DND-41 (cell line): ENCODE results near the gene ETV4.

ENCODE experiments used
- ATAC-seq: fragments of 200-7000 bp; cut with Tn5 transposase; 3 replicates; pipeline ENCODE4 v1.9.1; 2021; ENCODE audit warnings: low read depth; ENCODE audit not compliant: insufficient read depth
- DNase-seq: peaks from one replicate; pipeline ENCODE4 v3.0.0-alpha.2; 2020
- H2AFZ ChIP-seq: 2 replicates; pipeline ENCODE4 v1.6.0; 2012; ENCODE audit warnings: low read depth, low read length
- H3K27ac ChIP-seq: 2 replicates; pipeline ENCODE4 v1.5.1; 2012; ENCODE audit warnings: low read length, inconsistent platforms
- H3K27me3 ChIP-seq: fragments of 200-600 bp; sonication (generic); 2 replicates; pipeline ENCODE4 v1.6.0; 2012; ENCODE audit warnings: low read length, mild to moderate bottlenecking, inconsistent platforms; ENCODE audit not compliant: insufficient read depth, poor library complexity
- H3K36me3 ChIP-seq: 2 replicates; pipeline ENCODE4 v1.5.1; 2012; ENCODE audit warnings: low read length, inconsistent platforms; ENCODE audit not compliant: insufficient read depth
- H3K4me1 ChIP-seq: 2 replicates; pipeline ENCODE4 v1.5.1; 2012; ENCODE audit warnings: mild to moderate bottlenecking, low read length; ENCODE audit not compliant: insufficient read depth
- H3K4me2 ChIP-seq: 2 replicates; pipeline ENCODE4 v1.6.0; 2012; ENCODE audit warnings: mild to moderate bottlenecking, moderate library complexity, low read length, inconsistent platforms; ENCODE audit not compliant: insufficient read depth
- H3K4me3 ChIP-seq, 2 experiments: fragments of 200-600 bp in 1 of 2; shearing (Covaris generic) in 1 of 2; 2 replicates each; pipeline ENCODE4 v1.5.1; 2012 to 2016; ENCODE audit warnings: inconsistent platforms in 2 of 2, low read length in 2 of 2, mild to moderate bottlenecking in 2 of 2, low read depth in 1 of 2, moderate library complexity in 1 of 2
- H3K79me2 ChIP-seq: 2 replicates; pipeline ENCODE4 v1.6.0; 2012; ENCODE audit warnings: low read length, inconsistent platforms; ENCODE audit not compliant: insufficient read depth
- H3K9ac ChIP-seq: 2 replicates; pipeline ENCODE4 v1.6.0; 2012; ENCODE audit warnings: low read depth, mild to moderate bottlenecking, inconsistent platforms, low read length, moderate library complexity
- H3K9me3 ChIP-seq: 2 replicates; pipeline ENCODE4 v1.5.1; 2012; ENCODE audit warnings: low read length, moderate library complexity, mild to moderate bottlenecking, inconsistent platforms; ENCODE audit not compliant: insufficient read depth, severe bottlenecking
- H4K20me1 ChIP-seq: 2 replicates; pipeline ENCODE4 v1.6.0; 2012; ENCODE audit warnings: low read length; ENCODE audit not compliant: insufficient read depth
- EZH2 ChIP-seq: IDR thresholded peaks from 3 replicates; pipeline ENCODE4 v1.6.1; 2012; ENCODE audit warnings: borderline replicate concordance, low read depth, mild to moderate bottlenecking, moderate library complexity, low read length, inconsistent platforms; ENCODE audit not compliant: severe bottlenecking
- TF ChIP-seq, protein P1 (sequence below): IDR thresholded peaks from 2 replicates; pipeline ENCODE4 v1.5.1; 2012; ENCODE audit warnings: borderline replicate concordance, low read length, moderate library complexity, mild to moderate bottlenecking; ENCODE audit not compliant: poor library complexity, severe bottlenecking; ENCODE audit errors: extremely low read depth

ETV4 gene

DNA sequence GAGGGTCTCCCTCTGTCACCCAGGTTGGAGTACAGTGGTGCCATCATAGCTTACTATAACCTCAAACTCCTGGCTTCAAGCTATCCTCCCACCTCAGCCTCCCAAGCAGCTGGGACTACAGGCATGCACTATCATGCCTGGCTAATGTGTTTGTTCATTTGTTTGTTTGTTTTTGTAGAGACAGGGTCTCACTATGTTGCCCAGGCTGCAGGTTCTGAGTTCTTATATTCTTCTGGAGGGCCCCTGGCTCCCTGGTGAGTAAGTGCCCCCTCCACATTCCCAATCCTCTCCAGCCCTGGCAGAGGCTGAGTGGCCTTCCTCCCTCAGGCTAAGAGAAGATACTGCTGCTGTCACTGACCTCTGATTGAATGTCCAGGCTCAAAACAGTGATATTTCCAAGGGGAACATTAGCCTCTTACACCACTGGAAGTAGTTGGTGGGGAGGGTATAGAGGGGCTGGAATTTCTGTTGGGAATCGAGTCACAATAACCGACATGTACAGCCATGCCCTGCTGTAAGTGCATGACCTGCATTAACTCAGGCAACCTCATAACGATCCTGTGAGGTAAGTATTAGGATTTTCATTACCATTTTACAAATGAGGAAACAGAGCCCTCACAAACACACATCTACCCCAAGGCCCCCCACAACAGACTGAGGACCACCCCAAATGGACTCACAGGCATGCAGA lies 2.7 kb upstream of the ETV4 start:
- no peak overlapping the region for H3K4me3 ChIP-seq
- ATAC-seq (no peak), DNase-seq (no peak)
- H3K36me3 ChIP-seq = no peaks in the 10 kb centered on the region
- no peak overlapping the region for H3K27ac ChIP-seq
- no peak overlapping the region for H3K4me2 ChIP-seq
- peaks cover 24% of the 10 kb centered on the region for H3K4me1 ChIP-seq
- H3K79me2 ChIP-seq = no peaks in the 10 kb centered on the region
- peaks cover 9% of the 10 kb centered on the region for H3K27me3 ChIP-seq
- no peak overlapping the region for H3K9ac ChIP-seq
- no peaks in the 10 kb centered on the region for H3K9me3 ChIP-seq
- TF ChIP-seq EZH2 = no peak
- TF ChIP-seq, protein P1, sequence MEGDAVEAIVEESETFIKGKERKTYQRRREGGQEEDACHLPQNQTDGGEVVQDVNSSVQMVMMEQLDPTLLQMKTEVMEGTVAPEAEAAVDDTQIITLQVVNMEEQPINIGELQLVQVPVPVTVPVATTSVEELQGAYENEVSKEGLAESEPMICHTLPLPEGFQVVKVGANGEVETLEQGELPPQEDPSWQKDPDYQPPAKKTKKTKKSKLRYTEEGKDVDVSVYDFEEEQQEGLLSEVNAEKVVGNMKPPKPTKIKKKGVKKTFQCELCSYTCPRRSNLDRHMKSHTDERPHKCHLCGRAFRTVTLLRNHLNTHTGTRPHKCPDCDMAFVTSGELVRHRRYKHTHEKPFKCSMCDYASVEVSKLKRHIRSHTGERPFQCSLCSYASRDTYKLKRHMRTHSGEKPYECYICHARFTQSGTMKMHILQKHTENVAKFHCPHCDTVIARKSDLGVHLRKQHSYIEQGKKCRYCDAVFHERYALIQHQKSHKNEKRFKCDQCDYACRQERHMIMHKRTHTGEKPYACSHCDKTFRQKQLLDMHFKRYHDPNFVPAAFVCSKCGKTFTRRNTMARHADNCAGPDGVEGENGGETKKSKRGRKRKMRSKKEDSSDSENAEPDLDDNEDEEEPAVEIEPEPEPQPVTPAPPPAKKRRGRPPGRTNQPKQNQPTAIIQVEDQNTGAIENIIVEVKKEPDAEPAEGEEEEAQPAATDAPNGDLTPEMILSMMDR = no peak
- H4K20me1 ChIP-seq = no peaks in the 10 kb centered on the region
- no peak overlapping the region for H2AFZ ChIP-seq

DNA sequence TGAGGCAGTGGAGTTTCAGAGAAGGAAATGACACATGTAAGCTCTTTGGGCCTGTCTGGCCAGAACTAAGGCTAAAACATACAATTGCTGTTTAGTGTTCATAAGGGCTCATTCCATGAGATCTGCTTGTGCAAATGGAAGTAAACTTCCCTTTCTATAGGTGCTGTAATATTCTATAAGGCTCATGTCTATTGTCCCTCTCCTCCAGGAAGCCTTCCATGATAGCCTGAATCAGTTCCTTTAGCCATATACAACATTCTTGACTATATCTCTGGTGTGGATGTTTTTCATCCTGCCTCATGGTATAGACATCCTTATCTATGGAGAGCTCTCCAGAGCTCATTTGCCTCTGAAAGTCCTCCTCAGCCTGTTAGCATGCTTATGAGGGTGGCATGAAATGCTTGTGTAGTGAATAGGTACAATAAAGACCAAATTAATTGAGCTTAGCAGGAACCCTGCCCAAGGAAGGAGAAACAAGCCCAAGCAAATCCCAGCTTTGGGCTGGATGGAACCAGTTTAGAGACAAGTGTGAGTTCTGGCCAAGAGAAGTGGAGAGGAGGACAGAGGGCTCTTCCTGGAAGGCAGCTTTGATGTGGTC lies 1.6 kb upstream of the ETV4 start:
- TF ChIP-seq, protein P1 = no peak
- no peak for TF ChIP-seq EZH2
- Histone ChIP-seq H3K9ac (no peak overlapping the region), H3K9me3 (no peaks in the 10 kb centered on the region), H3K4me2 (no peak overlapping the region), H4K20me1 (no peaks in the 10 kb centered on the region), H3K27me3 (peaks cover 5% of the 10 kb centered on the region), H3K27ac (no peak overlapping the region), H2AFZ (no peak overlapping the region), H3K4me1 (peaks cover 24% of the 10 kb centered on the region), H3K79me2 (no peaks in the 10 kb centered on the region), H3K4me3 (no peak overlapping the region), H3K36me3 (no peaks in the 10 kb centered on the region)
- no peak for DNase-seq
- ATAC-seq = no peak

- H3K4me3 ChIP-seq = no peak overlapping the region
Observed at GRCh38 chr17:43547189-43547550, 1.0 kb upstream of the ETV4 start.

More at GRCh38 chr17:43547189-43547550, 1.0 kb upstream of the ETV4 start:
- ATAC-seq = no peak
- Histone ChIP-seq H3K4me2 (peak overlapping the region; percentile 94), H3K4me1 (peaks cover 24% of the 10 kb centered on the region), H3K27ac (no peak overlapping the region), H3K27me3 (peaks cover 5% of the 10 kb centered on the region), H2AFZ (no peak overlapping the region), H4K20me1 (no peaks in the 10 kb centered on the region), H3K9ac (peak overlapping the region; percentile 75), H3K79me2 (no peaks in the 10 kb centered on the region), H3K36me3 (no peaks in the 10 kb centered on the region), H3K9me3 (no peaks in the 10 kb centered on the region)
- TF ChIP-seq EZH2 = no peak
- TF ChIP-seq, protein P1 = no peak
- no peak for DNase-seq
